Measurements from ENCODE around the gene MYH9. TPM values are rescaled to one million over a fixed set of nuclear protein-coding genes. Genes with fewer than 3 reads are reported as not detected.

Gene MYH9
- total RNA-seq, 2 experiments from 2014 or later, result 112 to 223 TPM

GRCh38 chr22:36363349-36363981 is 24.3 kb downstream of the MYH9 start:
- Histone ChIP-seq H3K4me1 (ENCODE audit: insufficient read depth, low read length, poor library complexity, severe bottlenecking) (peaks cover 46% of the 10 kb centered on the region), H3K79me2 (ENCODE audit: insufficient read depth, low read depth, low read length) (peaks cover 93% of the 10 kb centered on the region), H3K4me2 (ENCODE audit: low read length) (no peak overlapping the region), H3K36me3 (ENCODE audit: insufficient read depth, low read length) (peaks cover 21% of the 10 kb centered on the region; the same call in 1 of the 2 replicates), H3K4me3 (ENCODE audit: low read depth, low read length, poor library complexity, severe bottlenecking) (no peak overlapping the region), H2AFZ (ENCODE audit: low read length) (no peak overlapping the region), H3K9me2 (ENCODE audit: insufficient read depth, low read length) (no peaks in the 10 kb centered on the region), H3K9me3 (ENCODE audit: low read length) (no peaks in the 10 kb centered on the region), H3K27ac (ENCODE audit: low read depth, low read length, poor library complexity, severe bottlenecking) (no peak overlapping the region), H4K20me1 (ENCODE audit: insufficient read depth, low read length) (peaks cover 23% of the 10 kb centered on the region)
- no TSS peak for BruUV-seq (replicated peaks)
- DNase-seq (ENCODE audit: low spot score), result no peak
- TF ChIP-seq, protein P1, sequence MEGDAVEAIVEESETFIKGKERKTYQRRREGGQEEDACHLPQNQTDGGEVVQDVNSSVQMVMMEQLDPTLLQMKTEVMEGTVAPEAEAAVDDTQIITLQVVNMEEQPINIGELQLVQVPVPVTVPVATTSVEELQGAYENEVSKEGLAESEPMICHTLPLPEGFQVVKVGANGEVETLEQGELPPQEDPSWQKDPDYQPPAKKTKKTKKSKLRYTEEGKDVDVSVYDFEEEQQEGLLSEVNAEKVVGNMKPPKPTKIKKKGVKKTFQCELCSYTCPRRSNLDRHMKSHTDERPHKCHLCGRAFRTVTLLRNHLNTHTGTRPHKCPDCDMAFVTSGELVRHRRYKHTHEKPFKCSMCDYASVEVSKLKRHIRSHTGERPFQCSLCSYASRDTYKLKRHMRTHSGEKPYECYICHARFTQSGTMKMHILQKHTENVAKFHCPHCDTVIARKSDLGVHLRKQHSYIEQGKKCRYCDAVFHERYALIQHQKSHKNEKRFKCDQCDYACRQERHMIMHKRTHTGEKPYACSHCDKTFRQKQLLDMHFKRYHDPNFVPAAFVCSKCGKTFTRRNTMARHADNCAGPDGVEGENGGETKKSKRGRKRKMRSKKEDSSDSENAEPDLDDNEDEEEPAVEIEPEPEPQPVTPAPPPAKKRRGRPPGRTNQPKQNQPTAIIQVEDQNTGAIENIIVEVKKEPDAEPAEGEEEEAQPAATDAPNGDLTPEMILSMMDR (conservative IDR thresholded peaks at IDR 0.05; ENCODE audit: low read length), result no peak
- TF ChIP-seq EZH2phosphoT487 (IDR thresholded peaks at IDR 0.05; ENCODE audit: borderline replicate concordance, low read depth, low read length), result no peak
- POLR2A ChIA-PET, result no interaction called here
- CTCF ChIA-PET (ENCODE audit: unreplicated experiment), result no interaction called here
- intact Hi-C loops (cut with micrococcal nuclease; ENCODE audit: unreplicated experiment), result no loop called here

DNA sequence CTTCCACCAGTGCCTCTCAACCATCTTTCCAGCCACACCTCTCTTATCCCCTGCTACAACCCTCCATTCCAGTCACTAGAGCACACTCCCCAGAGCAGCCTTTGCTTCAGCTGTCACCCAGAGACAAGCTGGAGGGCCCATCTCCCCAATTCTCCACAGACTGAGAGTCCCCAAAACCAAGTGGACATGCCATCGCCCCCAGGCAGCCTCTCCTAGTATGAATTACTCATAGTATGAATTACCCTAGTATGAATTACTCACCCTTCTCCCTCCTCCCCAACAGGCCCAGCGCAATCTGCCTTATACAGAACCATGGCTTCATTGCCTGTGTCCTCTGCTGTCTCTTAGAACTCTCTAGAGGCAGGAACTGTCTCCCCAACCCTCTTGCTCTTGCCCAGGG is 24.8 kb downstream of the MYH9 start:
- no peaks in the 10 kb centered on the region for H3K9me3 ChIP-seq (ENCODE audit: low read length)
- H3K9me2 ChIP-seq (ENCODE audit: insufficient read depth, low read length), result no peaks in the 10 kb centered on the region
- H3K4me2 ChIP-seq (ENCODE audit: low read length), result no peak overlapping the region
- intact Hi-C loops (cut with micrococcal nuclease; ENCODE audit: unreplicated experiment), result no loop called here
- POLR2A ChIA-PET, result no interaction called here
- no peak overlapping the region for H3K27ac ChIP-seq (ENCODE audit: low read depth, low read length, poor library complexity, severe bottlenecking)
- no peak overlapping the region for H2AFZ ChIP-seq (ENCODE audit: low read length)
- TF ChIP-seq EZH2phosphoT487 (IDR thresholded peaks at IDR 0.05; ENCODE audit: borderline replicate concordance, low read depth, low read length), result no peak
- TF ChIP-seq, protein P1 (conservative IDR thresholded peaks at IDR 0.05; ENCODE audit: low read length), result no peak
- H3K79me2 ChIP-seq (ENCODE audit: insufficient read depth, low read depth, low read length), result peaks cover 92% of the 10 kb centered on the region
- peaks cover 21% of the 10 kb centered on the region; the same call in 1 of the 2 replicates for H3K36me3 ChIP-seq (ENCODE audit: insufficient read depth, low read length)
- peaks cover 47% of the 10 kb centered on the region for H3K4me1 ChIP-seq (ENCODE audit: insufficient read depth, low read length, poor library complexity, severe bottlenecking)
- CTCF ChIA-PET (ENCODE audit: unreplicated experiment), result no interaction called here
- DNase-seq (ENCODE audit: low spot score), result no peak
- no TSS peak for BruUV-seq (replicated peaks)
- H4K20me1 ChIP-seq (ENCODE audit: insufficient read depth, low read length), result peaks cover 23% of the 10 kb centered on the region
- H3K4me3 ChIP-seq (ENCODE audit: low read depth, low read length, poor library complexity, severe bottlenecking), result no peak overlapping the region

GRCh38 chr22:36362075-36362474 is 25.7 kb downstream of the MYH9 start:
- CTCF ChIA-PET (ENCODE audit: unreplicated experiment), result no interaction called here

More at GRCh38 chr22:36362075-36362474, 25.7 kb downstream of the MYH9 start:
- no TSS peak for BruUV-seq (replicated peaks)
- Histone ChIP-seq H3K27ac (ENCODE audit: low read depth, low read length, poor library complexity, severe bottlenecking) (no peak overlapping the region), H3K4me3 (ENCODE audit: low read depth, low read length, poor library complexity, severe bottlenecking) (no peak overlapping the region), H4K20me1 (ENCODE audit: insufficient read depth, low read length) (peaks cover 23% of the 10 kb centered on the region), H3K9me3 (ENCODE audit: low read length) (no peaks in the 10 kb centered on the region), H3K4me2 (ENCODE audit: low read length) (no peak overlapping the region), H3K9me2 (ENCODE audit: insufficient read depth, low read length) (no peaks in the 10 kb centered on the region), H3K4me1 (ENCODE audit: insufficient read depth, low read length, poor library complexity, severe bottlenecking) (peaks cover 56% of the 10 kb centered on the region), H3K36me3 (ENCODE audit: insufficient read depth, low read length) (peaks cover 25% of the 10 kb centered on the region), H3K79me2 (ENCODE audit: insufficient read depth, low read depth, low read length) (peaks cover 92% of the 10 kb centered on the region), H2AFZ (ENCODE audit: low read length) (no peak overlapping the region)
- intact Hi-C loops (cut with micrococcal nuclease; ENCODE audit: unreplicated experiment), result no loop called here
- DNase-seq (ENCODE audit: low spot score), result no peak
- POLR2A ChIA-PET, result no interaction called here
- TF ChIP-seq EZH2phosphoT487 (IDR thresholded peaks at IDR 0.05; ENCODE audit: borderline replicate concordance, low read depth, low read length), result no peak
- TF ChIP-seq, protein P1 (conservative IDR thresholded peaks at IDR 0.05; ENCODE audit: low read length), result no peak
